H9 (cell line): ENCODE results near the gene APOA4. TPM values are rescaled to one million over a fixed set of nuclear protein-coding genes. Genes with fewer than 3 reads are reported as not detected.
"Not testable (repeated sequence)": the region's sequence is repeated elsewhere in the genome, so short reads cannot be mapped to it uniquely, and the experiment has no call there.

ENCODE experiments used
- DNase-seq: peaks from one replicate; pipeline ENCODE4 v3.0.0-alpha.2; 2017
- H2AFZ ChIP-seq: one replicate; pipeline ENCODE4 v1.6.1; 2013; ENCODE audit warnings: mild to moderate bottlenecking, low read length, control low read depth, moderate library complexity
- H2AK5ac ChIP-seq: 2 replicates; pipeline ENCODE4 v1.6.1; 2013; ENCODE audit warnings: low read length, control low read depth, mixed read lengths; ENCODE audit not compliant: insufficient read length
- H2BK120ac ChIP-seq: one replicate; pipeline ENCODE4 v1.6.1; 2013; ENCODE audit warnings: low read depth, mild to moderate bottlenecking, low read length, control low read depth, inconsistent platforms; ENCODE audit not compliant: poor library complexity, severe bottlenecking
- H2BK12ac ChIP-seq: 2 replicates; pipeline ENCODE4 v1.6.1; 2013; ENCODE audit warnings: low read length, control low read depth, mixed read lengths, low read depth; ENCODE audit not compliant: insufficient read length
- H2BK15ac ChIP-seq: 2 replicates; pipeline ENCODE4 v1.6.1; 2013; ENCODE audit warnings: low read depth, low read length, control low read depth
- H2BK20ac ChIP-seq: one replicate; pipeline ENCODE4 v1.6.1; 2013; ENCODE audit warnings: low read depth, mild to moderate bottlenecking, low read length, control low read depth, inconsistent platforms; ENCODE audit not compliant: poor library complexity, severe bottlenecking
- H2BK5ac ChIP-seq: 2 replicates; pipeline ENCODE4 v1.6.1; 2013; ENCODE audit warnings: low read length, control low read depth, mixed read lengths; ENCODE audit not compliant: insufficient read length
- H3K14ac ChIP-seq: 2 replicates; pipeline ENCODE4 v1.6.1; 2013; ENCODE audit warnings: low read length, control low read depth; ENCODE audit not compliant: insufficient read depth
- H3K18ac ChIP-seq: 2 replicates; pipeline ENCODE4 v1.6.1; 2013; ENCODE audit warnings: low read depth, mild to moderate bottlenecking, mixed read lengths, low read length, control low read depth; ENCODE audit not compliant: insufficient read length
- H3K23ac ChIP-seq: 2 replicates; pipeline ENCODE4 v1.6.1; 2013; ENCODE audit warnings: low read length, control low read depth, mixed read lengths, low read depth; ENCODE audit not compliant: insufficient read length
- H3K23me2 ChIP-seq: 2 replicates; pipeline ENCODE4 v1.6.1; 2013; ENCODE audit warnings: low read depth, mild to moderate bottlenecking, mixed read lengths, low read length, control low read depth; ENCODE audit not compliant: insufficient read length, poor library complexity, severe bottlenecking
- H3K27ac ChIP-seq: 2 replicates; pipeline ENCODE4 v1.5.1; 2013; ENCODE audit warnings: low read length, control low read depth, mixed read lengths, low read depth; ENCODE audit not compliant: insufficient read length
- H3K27me3 ChIP-seq: 2 replicates; pipeline ENCODE4 v1.6.1; 2013; ENCODE audit warnings: low read length, control low read depth, inconsistent platforms; ENCODE audit not compliant: insufficient read depth
- H3K4ac ChIP-seq: 2 replicates; pipeline ENCODE4 v1.6.1; 2013; ENCODE audit warnings: low read depth, mild to moderate bottlenecking, control low read depth, inconsistent platforms, low read length, moderate library complexity
- H3K4me1 ChIP-seq: 2 replicates; pipeline ENCODE4 v1.6.1; 2013; ENCODE audit warnings: low read length, control low read depth, inconsistent platforms; ENCODE audit not compliant: insufficient read depth
- H3K4me2 ChIP-seq: 2 replicates; pipeline ENCODE4 v1.6.1; 2013; ENCODE audit warnings: low read length, control low read depth, mixed read lengths; ENCODE audit not compliant: insufficient read length, insufficient read depth
- H3K56ac ChIP-seq: 2 replicates; pipeline ENCODE4 v1.6.1; 2013; ENCODE audit warnings: low read depth, mild to moderate bottlenecking, mixed read lengths, low read length, control low read depth; ENCODE audit not compliant: insufficient read length
- H3K79me1 ChIP-seq: 2 replicates; pipeline ENCODE4 v1.6.1; 2013; ENCODE audit warnings: low read depth, mild to moderate bottlenecking, moderate library complexity, low read length, control low read depth, inconsistent platforms; ENCODE audit not compliant: insufficient read depth, poor library complexity, severe bottlenecking
- H3K79me2 ChIP-seq: 2 replicates; pipeline ENCODE4 v1.6.1; 2013; ENCODE audit warnings: low read length, control low read depth, inconsistent platforms; ENCODE audit not compliant: insufficient read depth
- H3K9ac ChIP-seq: 2 replicates; pipeline ENCODE4 v1.6.1; 2013; ENCODE audit warnings: low read length, control low read depth, mixed read lengths; ENCODE audit not compliant: insufficient read length; ENCODE audit errors: extremely low read depth
- H3K9me3 ChIP-seq: one replicate; pipeline ENCODE4 v1.6.1; 2013; ENCODE audit warnings: low read depth, low read length, inconsistent platforms; ENCODE audit not compliant: control insufficient read depth
- H3T11ph ChIP-seq: one replicate; pipeline ENCODE4 v1.6.1; 2013; ENCODE audit warnings: mild to moderate bottlenecking, low read length, control low read depth, inconsistent platforms
- H4K20me1 ChIP-seq: one replicate; pipeline ENCODE4 v1.6.1; 2013; ENCODE audit not compliant: control insufficient read depth, insufficient read length, insufficient read depth
- H4K5ac ChIP-seq: 2 replicates; pipeline ENCODE4 v1.6.1; 2013; ENCODE audit warnings: low read depth, mild to moderate bottlenecking, mixed read lengths, low read length, control low read depth; ENCODE audit not compliant: insufficient read length
- H4K8ac ChIP-seq: replicated peaks from 2 replicates; pipeline ENCODE4 v1.6.1; 2013; ENCODE audit warnings: low read length, control low read depth, mixed read lengths, low read depth; ENCODE audit not compliant: insufficient read length
- H4K91ac ChIP-seq: 2 replicates; pipeline ENCODE4 v1.6.1; 2013; ENCODE audit warnings: low read depth, mild to moderate bottlenecking, moderate library complexity, mixed read lengths, low read length, control low read depth; ENCODE audit not compliant: insufficient read length
- H3K27ac Mint-ChIP-seq, 3 experiments: 2 replicates in 2 of 3; 3 replicates in 1 of 3; pipeline ENCODE4 v1.8.0; 2020 to 2021; ENCODE audit warnings: mixed read lengths in 3 of 3, mild to moderate bottlenecking in 1 of 3, moderate library complexity in 1 of 3
- H3K27me3 Mint-ChIP-seq: 2 replicates; pipeline ENCODE4 v1.8.0; 2021; ENCODE audit warnings: low read depth, mild to moderate bottlenecking, moderate library complexity, mixed read lengths
- H3K36me3 Mint-ChIP-seq, 3 experiments: 2 replicates in 2 of 3; 3 replicates in 1 of 3; pipeline ENCODE4 v1.8.0; 2020 to 2021; ENCODE audit warnings: low read depth in 3 of 3, mixed read lengths in 3 of 3; ENCODE audit not compliant: insufficient read depth in 1 of 3
- H3K4me1 Mint-ChIP-seq, 2 experiments: 2 replicates each; pipeline ENCODE4 v1.8.0; 2020; ENCODE audit warnings: mixed read lengths in 2 of 2
- H3K4me3 Mint-ChIP-seq, 2 experiments: 2 replicates in 1 of 2; 3 replicates in 1 of 2; pipeline ENCODE4 v1.8.0; 2020 to 2021; ENCODE audit warnings: mild to moderate bottlenecking in 2 of 2, mixed read lengths in 2 of 2, moderate library complexity in 1 of 2
- H3K9me3 Mint-ChIP-seq, 2 experiments: 2 replicates in 1 of 2; 3 replicates in 1 of 2; pipeline ENCODE4 v1.8.0; 2020; ENCODE audit warnings: mild to moderate bottlenecking in 2 of 2, mixed read lengths in 2 of 2, moderate library complexity in 1 of 2
- CTCF ChIP-seq: fragments of 200-600 bp; sonication (generic); conservative IDR thresholded peaks from 3 replicates; pipeline ENCODE4 v1.8.0; 2021; ENCODE audit warnings: antibody characterized with exemption, mild to moderate bottlenecking
- WGBS: extraction: QIAGEN DNeasy Blood & Tissue Kit; methylation state at CpG from one replicate; pipeline ENCODE4 v1.1.7; 2013; ENCODE audit warnings: missing lambda C conversion rate, low lambda C conversion rate, mixed read lengths; ENCODE audit not compliant: insufficient read length; ENCODE audit errors: extremely low coverage; 5-methylcytosine and 5-hydroxymethylcytosine counted together
- total RNA-seq: library from RNA; stranded (reverse); gene quantifications from 2 replicates; pipeline ENCODE4 v1.2.1, GENCODE V29; 2021

The APOA4 gene
- total RNA-seq, 1 experiment from 2014 or later: not detected

GRCh38 chr11:116804001-116804400, 19.1 kb downstream of the APOA4 start:
- no peaks in the 10 kb centered on the region for H3K23me2 ChIP-seq
- H3K4ac ChIP-seq: no peak overlapping the region
- no peak overlapping the region for H3K4me2 ChIP-seq
- H3K36me3 Mint-ChIP-seq: no peaks in the 10 kb centered on the region
- no peak overlapping the region for H3K27ac Mint-ChIP-seq
- H4K20me1 ChIP-seq: no peaks in the 10 kb centered on the region
- H3T11ph ChIP-seq: no peak overlapping the region
- H2BK20ac ChIP-seq: no peak overlapping the region
- H3K18ac ChIP-seq: no peak overlapping the region
- H3K27me3 Mint-ChIP-seq: peaks cover 2% of the 10 kb centered on the region
- H4K91ac ChIP-seq: no peak overlapping the region
- no peak for DNase-seq
- H3K4me1 Mint-ChIP-seq: no peaks in the 10 kb centered on the region
- no peak overlapping the region for H2BK15ac ChIP-seq
- no peaks in the 10 kb centered on the region for H3K27me3 ChIP-seq
- H3K23ac ChIP-seq: no peak overlapping the region
- H3K9me3 Mint-ChIP-seq: no peaks in the 10 kb centered on the region; a peak in 1 of 5 replicates
- H2AFZ ChIP-seq: no peak overlapping the region
- H3K79me1 ChIP-seq: no peaks in the 10 kb centered on the region
- no peak overlapping the region for H3K56ac ChIP-seq
- no peak overlapping the region for H2BK120ac ChIP-seq
- no peak overlapping the region for H3K14ac ChIP-seq
- no peak overlapping the region for H2AK5ac ChIP-seq
- no peak overlapping the region for H2BK12ac ChIP-seq
- WGBS: no CpG with 5 or more reads among the region's 3 CpGs
- no peaks in the 10 kb centered on the region for H3K79me2 ChIP-seq
- TF ChIP-seq CTCF: no peak
- no peaks in the 10 kb centered on the region for H3K9me3 ChIP-seq
- no peak overlapping the region for H2BK5ac ChIP-seq
- no peak overlapping the region for H4K5ac ChIP-seq
- no peak overlapping the region for H4K8ac ChIP-seq
- H3K4me3 Mint-ChIP-seq: no peak overlapping the region
- no peaks in the 10 kb centered on the region for H3K4me1 ChIP-seq
- H3K27ac ChIP-seq: no peak overlapping the region
- no peak overlapping the region for H3K9ac ChIP-seq

DNA sequence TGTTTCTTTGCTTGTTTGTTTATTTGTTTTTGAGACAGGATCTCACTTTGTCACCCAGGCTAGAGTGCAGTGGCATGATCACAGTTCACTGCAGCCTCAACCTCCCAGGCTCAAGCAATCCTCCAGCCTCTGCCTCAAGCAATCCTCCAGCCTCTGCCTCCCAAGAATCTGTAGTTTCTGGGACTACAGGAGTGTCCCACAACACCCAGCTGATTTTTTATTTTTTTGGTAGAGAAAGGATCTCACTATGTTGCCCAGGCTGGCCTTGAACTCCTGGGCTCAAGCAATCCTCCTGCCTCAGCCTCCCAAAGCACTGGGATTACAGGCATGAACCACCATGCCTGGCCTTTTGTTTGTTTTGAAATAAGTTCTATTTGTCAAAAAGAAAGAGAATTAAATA, 21.4 kb downstream of the APOA4 start:
- H3K23ac ChIP-seq, H4K8ac ChIP-seq, H2BK15ac ChIP-seq, H3K4ac ChIP-seq, H3K4me2 ChIP-seq, H3K9ac ChIP-seq, H3K79me1 ChIP-seq, H4K91ac ChIP-seq, H3K27me3 Mint-ChIP-seq, H3K23me2 ChIP-seq, H4K5ac ChIP-seq, H3K9me3 ChIP-seq, H3K27me3 ChIP-seq, H3T11ph ChIP-seq, H3K18ac ChIP-seq, H3K4me3 Mint-ChIP-seq, H3K14ac ChIP-seq, H3K9me3 Mint-ChIP-seq, H3K36me3 Mint-ChIP-seq, H3K79me2 ChIP-seq, H2BK120ac ChIP-seq, H2BK5ac ChIP-seq, H3K4me1 ChIP-seq, H2BK12ac ChIP-seq, H3K27ac Mint-ChIP-seq, H4K20me1 ChIP-seq, DNase-seq, H3K4me1 Mint-ChIP-seq, H2BK20ac ChIP-seq, H3K56ac ChIP-seq, H2AFZ ChIP-seq, H3K27ac ChIP-seq, H2AK5ac ChIP-seq: not testable (repeated sequence)
